ENCODE results near the gene INHBB. TPM values are rescaled to one million over a fixed set of nuclear protein-coding genes. Genes with fewer than 3 reads are reported as not detected.
"Not testable (repeated sequence)": the region's sequence is repeated elsewhere in the genome, so short reads cannot be mapped to it uniquely, and the experiment has no call there.

INHBB gene
- under 1 TPM in 2 of 4 donors, not detected in 2; 0.09 to 0.11 TPM for polyA plus RNA-seq (ENCODE audit: insufficient read length in 4 of 4)

DNA sequence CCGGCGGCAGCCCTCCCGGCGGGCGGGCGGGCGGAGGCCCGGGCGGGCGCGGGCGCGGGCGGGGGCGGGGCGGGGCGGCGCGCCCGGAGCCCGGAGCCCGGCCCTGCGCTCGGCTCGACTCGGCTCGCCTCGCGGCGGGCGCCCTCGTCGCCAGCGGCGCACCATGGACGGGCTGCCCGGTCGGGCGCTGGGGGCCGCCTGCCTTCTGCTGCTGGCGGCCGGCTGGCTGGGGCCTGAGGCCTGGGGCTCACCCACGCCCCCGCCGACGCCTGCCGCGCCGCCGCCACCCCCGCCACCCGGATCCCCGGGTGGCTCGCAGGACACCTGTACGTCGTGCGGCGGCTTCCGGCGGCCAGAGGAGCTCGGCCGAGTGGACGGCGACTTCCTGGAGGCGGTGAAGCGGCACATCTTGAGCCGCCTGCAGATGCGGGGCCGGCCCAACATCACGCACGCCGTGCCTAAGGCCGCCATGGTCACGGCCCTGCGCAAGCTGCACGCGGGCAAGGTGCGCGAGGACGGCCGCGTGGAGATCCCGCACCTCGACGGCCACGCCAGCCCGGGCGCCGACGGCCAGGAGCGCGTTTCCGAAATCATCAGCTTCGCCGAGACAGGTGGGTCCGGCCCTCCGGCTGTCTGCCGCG is at the start of gene INHBB:
Gene INHBB (plus strand): TSS at position 111 of the 641 bp plus-strand sequence. CDS start 53 bp downstream, at position 164.
- no peak for DNase-seq (ENCODE audit: low read depth in 4 of 4, low spot score in 2 of 4)

DNA sequence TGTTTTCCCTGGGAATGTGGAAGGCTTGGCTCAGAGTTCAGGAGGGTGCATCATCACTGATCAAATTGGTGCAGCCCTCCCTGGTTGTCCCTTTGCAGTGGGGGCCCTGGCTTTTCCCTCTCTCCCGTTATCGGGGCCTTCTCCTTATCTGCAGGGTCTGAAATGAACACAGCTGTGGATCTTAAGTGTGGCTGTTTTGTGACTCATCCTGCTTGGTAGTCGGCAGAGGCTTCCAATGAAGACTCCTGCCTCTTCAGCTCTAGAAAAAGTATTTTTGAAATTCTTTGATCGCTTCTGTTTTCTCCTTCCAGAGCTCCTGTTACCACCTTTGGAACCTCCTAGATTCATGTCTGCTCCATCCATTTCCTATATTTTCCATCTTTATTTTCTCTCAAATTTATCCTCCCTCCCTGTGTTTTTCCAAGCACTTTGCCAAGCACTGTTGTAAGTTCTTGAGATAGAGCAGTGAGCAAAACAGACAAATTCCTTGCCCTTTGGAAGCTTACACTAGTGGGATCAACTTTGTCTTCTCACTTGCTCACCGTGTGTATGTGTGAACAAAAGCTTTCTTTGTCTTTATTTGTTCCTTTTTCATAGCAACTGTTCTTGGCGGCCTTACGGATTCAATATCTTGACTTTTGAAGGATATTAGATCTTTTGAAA is 47.6 kb upstream of the INHBB start:
- no peak for DNase-seq (ENCODE audit: low read depth in 4 of 4, low spot score in 2 of 4)

DNA sequence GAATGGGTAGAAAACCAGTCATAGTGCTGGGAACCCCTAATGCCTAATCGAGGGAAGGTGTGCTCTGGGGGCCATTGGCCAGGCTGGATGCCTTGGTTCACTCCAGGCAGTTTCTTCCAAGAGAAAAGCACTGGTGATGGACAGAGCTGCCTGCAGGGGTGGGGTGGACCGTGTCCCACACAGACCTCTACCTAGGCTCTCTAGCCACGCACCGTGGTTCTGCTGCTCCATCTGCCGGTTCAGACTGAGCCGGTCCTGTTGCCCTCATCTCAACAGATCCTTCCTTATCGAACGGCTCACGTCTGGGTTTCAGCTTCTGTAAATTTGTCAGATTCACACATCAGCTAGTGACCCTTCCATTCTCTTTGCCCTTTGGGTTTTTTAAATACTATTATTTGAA is 46.9 kb upstream of the INHBB start:
- no peak for DNase-seq (ENCODE audit: low read depth in 4 of 4, low spot score in 2 of 4)

DNA sequence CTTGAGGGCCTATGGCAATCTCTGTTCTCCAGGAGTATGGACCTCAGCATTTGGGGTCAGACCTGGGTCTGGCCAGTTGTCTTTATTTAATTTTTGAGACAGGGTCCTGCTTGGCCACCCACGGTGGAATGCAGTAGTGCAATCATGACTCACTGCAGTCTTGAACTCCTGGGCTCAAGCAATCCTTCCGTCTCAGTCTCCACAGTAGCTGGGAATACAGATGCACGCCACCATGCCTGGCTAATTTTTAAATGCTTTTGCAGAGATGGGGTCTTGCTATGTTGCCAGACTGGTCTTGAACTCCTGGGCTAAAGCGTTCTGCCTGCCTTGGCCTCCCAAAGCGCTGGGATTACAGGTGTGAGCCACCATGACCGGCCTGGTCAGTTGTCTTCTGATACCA is 46.4 kb upstream of the INHBB start:
- DNase-seq (ENCODE audit: low read depth in 4 of 4, low spot score in 2 of 4), result no peak

DNA sequence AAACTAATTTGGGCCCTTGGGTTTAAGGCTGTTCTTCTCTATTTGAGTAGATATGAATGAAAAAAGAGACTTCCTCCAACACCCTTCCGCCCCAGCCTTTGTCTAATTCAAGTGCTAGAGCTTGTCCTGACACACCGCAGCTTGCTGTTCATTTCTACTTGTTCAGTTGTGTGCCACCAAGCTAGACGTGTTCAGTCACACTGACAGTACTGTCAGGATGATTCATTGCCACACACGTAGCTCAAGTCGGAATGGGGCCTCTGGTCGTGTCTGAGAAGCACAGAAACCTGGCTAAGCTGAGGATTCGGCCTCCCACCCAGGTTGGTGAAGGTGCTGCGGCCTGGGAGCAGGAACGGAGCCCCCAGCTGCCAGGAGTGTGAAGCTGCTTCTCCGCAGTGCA is 45.6 kb upstream of the INHBB start:
- no peak for DNase-seq (ENCODE audit: low read depth in 4 of 4, low spot score in 2 of 4)

DNA sequence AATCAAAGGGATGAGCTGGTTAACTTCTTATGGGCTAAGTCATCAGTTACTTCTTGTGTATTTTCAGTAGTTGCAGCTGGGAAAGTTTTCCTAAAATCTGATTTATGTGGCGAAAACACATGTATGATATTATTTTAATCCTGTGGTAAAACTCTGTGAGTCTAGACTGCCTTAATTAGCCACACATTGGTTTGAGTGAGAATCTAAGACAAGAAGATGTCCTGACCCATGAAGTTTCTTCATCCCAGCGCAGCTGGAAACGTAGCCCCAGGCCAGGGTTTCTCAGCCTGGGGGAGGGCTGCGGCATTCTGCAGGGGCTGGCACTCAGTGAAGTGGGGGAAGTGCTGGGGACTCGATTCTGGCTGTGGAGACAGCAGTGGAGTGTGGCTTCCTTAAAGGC is 44.7 kb upstream of the INHBB start:
- no peak for DNase-seq (ENCODE audit: low read depth in 4 of 4, low spot score in 2 of 4)

DNA sequence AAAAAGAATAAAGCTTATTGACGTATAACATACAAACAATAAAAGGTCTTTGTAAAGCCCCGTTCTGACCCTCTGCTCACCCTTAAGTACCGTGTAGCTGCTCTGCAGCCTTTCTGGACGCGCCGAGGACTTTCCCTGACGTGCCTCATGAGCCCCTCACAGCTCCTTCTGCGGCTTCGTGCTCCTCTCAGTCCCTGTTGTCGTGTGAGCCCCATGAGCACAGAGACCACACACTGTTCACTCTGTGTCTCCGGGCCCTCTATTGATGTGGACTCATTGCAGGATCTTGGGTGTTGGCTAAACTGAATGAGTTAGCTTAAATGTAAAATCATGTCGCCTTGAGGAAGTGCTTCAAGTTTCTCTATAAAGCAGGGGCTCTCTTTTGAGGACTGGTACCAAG is 43.6 kb upstream of the INHBB start:
- no peak for DNase-seq (ENCODE audit: low read depth in 4 of 4, low spot score in 2 of 4)

DNA sequence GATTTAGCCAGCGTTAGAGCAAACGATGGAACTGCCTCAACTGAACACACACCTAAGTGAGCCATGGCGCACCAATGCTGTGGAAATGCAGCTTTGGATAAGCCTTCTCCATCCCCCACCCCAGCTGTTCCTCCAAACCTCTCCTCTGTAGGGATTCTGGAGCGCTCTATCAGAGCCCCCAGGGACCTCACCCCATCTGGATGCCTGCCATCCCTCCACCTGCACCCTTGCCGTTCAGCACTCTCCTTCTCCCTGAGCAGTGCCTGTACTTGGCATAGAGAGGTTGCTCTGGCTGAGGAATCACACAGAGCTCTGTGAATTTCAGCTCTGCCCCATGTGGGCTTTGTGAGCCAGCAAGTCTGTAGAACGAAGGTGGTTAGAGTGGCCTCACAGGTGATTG is 42.8 kb upstream of the INHBB start:
- DNase-seq (ENCODE audit: low read depth in 4 of 4, low spot score in 2 of 4), result no peak

DNA sequence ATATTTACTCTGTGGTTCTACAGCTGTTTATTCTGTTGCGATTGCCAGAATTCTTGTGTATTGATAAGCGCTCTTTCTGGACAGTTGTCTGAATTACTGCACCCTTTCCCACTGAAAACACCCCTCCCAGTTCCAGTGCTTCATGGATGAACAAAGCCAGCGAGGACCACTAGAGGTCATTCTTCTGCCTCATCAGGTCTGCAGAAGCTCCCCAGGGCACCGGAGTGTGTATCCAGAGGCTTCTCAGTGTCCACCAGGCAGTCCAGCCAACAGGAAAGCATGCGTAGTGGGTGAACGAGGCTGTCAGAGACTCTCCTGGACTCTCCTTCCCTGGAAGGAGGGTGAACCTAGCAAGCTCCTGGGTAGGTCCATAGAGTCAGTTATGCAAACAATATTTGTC is 40.6 kb upstream of the INHBB start:
- DNase-seq (ENCODE audit: low read depth in 4 of 4, low spot score in 2 of 4), result no peak

DNA sequence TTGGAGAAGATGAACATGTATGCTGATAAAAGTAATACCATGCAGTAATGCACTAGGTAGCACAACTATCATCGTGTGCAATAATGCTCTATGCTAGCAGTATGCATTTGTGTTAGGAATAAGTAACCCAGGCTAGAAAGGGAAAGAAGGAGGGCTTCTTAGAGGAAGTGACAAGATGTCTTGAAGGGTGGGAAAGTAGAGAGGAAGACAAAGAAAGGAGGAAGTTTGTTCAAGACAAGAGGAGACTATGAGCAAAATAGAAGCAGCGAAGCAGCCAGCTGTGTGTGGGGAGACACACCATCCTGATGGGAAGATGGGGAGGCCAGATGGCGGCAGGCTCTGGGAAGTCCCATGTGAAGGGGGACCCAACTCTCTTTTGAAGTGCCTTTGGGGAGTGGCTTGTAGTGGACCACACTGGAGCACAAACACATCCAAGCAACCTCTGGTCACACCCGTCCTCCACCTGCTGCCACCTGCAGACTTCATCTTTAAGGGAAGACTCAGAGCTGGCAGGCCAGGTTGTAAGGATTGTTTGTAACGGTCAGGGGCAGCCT is 39.9 kb upstream of the INHBB start:
- DNase-seq (ENCODE audit: low read depth in 4 of 4, low spot score in 2 of 4), result no peak

DNA sequence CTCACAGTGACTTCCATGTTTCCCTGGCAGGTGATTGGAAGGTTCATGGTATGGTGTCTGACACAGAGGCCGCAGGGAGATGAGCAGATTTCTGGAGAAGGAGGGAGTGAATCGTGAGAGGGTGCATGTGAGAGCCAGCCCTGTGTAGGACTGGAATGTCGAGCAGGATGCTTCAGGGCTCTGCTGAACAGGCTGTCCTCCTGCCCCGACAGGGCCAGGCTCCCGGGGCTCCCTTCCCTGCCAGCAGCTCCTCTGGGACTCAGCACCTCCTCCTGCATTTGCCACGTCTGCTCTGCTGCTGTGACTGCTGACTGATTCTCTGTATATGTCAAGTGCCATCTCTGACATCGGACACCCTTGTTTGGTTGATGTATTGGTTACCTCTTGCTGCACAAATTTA is 38.5 kb upstream of the INHBB start:
- DNase-seq (ENCODE audit: low read depth in 4 of 4, low spot score in 2 of 4), result no peak

DNA sequence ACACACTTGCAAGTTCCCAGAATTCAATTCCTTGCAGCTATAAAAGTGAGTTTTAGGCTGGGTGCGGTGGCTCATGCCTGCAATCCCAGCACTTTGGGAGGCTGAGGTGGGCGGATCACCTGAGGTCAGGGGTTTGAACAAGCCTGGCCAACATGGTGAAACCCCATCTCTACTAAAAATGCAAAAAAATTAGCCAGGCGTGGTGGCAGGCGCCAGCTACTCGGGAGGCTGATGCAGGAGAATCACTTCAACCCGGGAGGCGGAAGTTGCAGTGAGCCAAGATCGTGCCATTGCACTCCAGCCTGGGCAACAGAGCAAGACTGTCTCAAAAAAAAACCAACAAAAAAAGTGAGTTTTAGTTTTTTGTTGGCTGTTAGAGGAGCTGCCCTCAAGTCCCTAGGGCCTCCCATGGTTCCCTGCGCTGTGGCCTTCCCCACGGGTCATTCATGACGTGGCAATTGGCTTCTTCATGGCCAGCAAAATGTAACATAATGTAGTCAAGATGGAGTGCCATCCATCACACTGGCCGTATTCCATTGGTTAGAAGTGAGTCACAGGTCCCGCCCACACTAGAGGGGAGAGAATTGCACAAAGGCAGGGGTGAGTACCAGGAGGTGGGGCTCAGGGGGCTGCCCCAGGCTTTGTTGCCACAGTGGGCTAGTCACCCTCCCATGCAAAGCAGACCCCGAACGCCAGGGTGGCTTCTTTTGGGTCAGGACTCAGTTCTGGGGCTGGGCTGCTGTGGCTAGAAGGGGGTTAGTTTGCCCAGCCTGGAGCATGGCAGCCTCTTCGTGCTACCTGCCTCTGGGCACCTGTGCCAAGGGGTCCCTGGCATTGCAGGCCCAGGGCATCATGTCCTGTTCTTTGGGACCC is 37.7 kb upstream of the INHBB start:
- DNase-seq (ENCODE audit: low read depth in 4 of 4, low spot score in 2 of 4), result no peak

DNA sequence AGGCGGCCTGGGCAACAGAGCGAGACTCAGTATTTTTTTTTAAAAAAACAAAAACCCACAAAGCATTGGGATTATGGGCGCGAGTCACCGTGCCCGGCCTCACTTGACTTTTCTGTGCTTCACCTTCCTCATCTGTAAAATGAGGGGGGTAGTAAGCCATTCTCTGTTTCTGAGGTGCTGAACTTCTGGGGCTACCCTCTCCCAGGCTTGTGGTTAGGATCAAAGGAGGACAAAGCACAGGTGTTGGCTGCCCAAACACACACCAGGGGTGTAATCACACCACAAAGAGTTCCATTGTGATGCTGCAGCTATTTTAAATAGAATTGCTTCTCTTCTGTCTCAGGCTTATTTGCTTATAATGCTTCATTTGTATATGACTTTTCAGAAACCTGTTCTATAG is 35.8 kb upstream of the INHBB start:
- no peak for DNase-seq (ENCODE audit: low read depth in 4 of 4, low spot score in 2 of 4)

DNA sequence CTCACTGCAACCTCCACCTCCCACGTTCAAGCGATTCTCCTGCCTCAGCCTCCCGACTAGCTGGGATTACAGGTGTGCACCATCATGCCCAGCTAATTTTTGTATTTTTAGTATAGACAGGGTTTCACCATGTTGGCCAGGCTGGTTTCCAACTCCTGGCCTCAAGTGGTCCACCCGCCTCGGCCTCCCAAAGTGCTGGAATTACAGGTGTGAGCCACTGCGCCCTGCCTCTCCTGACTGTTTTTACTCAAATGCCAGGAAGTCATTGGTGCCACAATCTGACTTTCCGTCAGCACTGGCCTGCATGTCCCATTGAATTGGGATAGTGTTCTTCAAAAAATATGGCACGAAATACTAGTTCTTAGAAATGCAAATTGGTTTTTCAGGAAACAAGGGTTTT is 35.1 kb upstream of the INHBB start:
- DNase-seq (ENCODE audit: low read depth in 4 of 4, low spot score in 2 of 4), result not testable (repeated sequence)

DNA sequence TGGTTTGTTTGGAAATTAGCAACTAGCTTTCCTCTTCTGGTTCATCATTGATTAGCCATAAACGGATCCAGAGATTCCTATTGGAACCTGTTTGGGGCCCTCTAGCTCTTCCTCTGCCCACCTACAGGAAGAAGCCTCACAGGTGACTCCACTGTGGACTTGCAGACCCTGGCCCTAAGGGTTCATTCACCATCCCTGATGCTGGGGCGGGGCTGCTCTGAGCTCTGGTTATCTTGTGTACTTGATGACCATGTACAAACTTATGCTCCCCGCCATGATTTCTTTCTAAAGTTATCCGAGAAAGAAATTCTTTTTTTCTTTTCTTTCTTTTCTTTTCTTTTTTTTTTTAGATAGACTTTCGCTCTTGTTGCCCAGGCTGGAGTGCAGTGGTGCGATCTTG is 33.9 kb upstream of the INHBB start:
- DNase-seq (ENCODE audit: low read depth in 4 of 4, low spot score in 2 of 4), result no peak

DNA sequence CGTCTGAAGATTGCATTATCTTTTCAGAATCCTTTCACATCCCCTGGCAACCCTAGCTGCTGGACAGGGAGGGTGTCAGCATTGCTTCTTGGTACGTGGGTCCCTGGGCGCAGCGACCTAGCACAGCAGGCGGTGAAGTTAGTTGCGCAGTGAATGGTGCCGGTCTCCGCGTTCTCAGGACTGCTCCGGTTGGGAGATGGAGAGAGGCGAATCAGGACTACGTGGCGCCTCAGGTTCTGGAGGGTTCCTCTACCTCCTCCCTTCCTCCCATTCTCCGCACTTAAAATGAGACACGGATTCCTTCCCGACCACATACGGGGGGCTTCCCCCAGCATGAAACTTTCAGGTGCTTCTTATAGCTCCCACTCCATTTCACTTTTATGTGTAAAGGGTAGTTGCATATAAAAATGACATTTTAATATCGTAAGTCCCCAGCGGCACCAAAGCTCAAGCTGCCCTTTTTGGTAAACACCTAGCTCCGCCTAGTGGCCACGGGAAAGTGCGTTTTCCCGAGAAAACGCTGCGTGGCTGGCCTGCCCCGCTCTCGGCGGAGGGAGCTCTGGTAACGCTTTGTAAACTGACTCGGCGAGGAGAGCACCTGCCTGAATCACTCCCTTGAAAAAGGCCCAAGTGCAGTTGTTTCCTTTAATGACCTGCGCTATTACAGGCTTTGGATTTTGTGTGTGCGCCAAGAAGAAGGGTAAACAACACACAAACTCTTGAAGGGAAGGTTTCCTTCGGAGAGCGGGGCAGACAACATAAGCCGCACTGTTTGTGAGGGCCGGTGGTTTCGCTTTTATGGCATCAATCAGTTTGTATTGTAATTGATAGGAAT is 32.9 kb upstream of the INHBB start:
- DNase-seq (ENCODE audit: low read depth in 4 of 4, low spot score in 2 of 4), result peak; percentile 62 to 87 (median 67)

DNA sequence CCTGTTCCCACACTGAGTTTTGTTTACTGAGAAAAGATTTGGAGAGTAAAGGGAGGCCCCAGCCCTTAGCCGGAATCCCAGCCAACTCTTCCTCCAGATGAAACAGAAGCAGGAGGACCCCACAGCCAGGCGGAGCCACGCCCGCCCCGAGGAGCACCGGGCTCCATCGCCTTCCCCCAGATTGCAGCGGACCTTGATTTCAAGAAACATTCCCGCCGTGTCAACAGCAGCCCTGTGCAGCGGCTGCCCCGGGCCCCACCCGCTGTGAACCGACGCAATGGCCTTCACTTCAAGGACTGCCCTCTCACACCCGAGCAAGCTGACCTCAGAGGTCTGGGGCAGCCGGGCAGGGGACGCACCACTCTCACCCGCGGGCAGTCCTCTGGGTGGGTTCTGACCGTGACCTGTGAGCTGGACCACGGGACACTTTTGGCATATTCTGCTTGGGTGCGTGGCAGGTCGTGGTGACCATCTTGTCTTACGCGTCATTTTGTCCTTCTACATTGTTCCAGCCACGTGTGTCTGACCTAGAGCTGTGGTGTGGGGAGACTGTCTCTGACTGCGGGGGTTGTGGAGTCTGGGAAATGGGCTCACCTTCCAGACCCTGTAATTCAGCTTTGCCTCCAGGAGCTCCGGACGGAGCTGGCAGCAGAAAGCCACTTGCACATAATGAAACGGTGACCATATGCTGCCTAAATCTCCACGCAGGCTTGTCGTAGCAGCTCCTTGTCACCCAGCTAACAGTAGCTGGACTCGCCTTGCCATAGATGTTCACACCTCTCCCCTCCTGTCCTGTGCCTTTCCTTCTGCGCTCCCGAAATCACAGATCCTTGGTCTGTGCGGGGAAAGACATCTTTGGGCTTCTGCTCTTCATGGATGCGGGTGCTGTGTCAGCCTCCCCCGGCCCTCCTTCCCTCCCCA is 32.0 kb upstream of the INHBB start:
- DNase-seq (ENCODE audit: low read depth in 4 of 4, low spot score in 2 of 4), result no peak

DNA sequence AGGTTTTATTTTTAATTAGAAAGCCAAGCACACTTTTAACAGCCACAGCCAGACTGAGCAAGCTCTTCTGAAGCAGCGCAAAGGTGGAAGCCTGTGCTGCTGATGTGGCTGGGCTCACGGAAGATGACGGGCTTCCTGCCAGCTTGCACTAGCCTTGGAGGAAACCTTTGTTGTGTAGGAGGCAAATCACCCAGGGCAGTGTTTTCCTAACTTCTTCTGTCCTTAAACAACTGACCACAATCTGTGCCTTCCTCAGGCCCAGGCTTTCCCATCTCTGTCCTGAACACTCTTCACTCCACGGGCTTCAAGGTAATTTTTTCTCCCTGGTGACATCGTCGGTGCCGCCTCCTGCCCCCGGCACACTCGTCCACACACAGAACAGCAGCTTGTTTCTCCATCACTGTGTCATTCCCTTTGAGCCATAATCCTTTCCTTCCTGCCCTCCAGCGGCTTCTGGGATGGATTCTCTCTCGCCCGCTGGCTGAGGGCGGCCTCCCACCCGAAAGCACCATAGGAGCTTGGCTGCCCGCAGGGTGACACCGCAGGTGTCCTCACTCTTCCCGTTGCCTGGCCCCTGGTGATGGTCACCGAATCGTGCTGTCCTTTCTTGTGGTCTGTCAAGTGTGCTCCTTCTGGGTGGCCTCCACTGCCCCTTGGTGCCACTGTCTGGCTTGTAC is 31.1 kb upstream of the INHBB start:
- DNase-seq (ENCODE audit: low read depth in 4 of 4, low spot score in 2 of 4), result no peak
